Hematopoietic multipotent progenitor cell treated with erythropoietin and hydrocortisone succinate and interleukin-3 and kit ligand, for 8 days (in vitro differentiated cells): ENCODE data around the gene SSC5D.

Experiments used
- DNase-seq: peaks from one replicate; pipeline ENCODE4 v3.0.0-alpha.2; 2015

SSC5D gene

GRCh38 chr19:55474269-55475265 lies 13.7 kb upstream of the SSC5D start:
- no peak for DNase-seq

- DNase-seq = peak; percentile 97
These were observed 12.0 kb upstream of the SSC5D start, which contains the start of gene ZNF628 for GRCh38 chr19:55476100-55476775. ZNF628 (plus strand) TSS chr19:55476617; CDS start chr19:55479911, 3,294 bp downstream.

- DNase-seq = no peak
These were observed 10.3 kb upstream of the SSC5D start for GRCh38 chr19:55477905-55478304.

GRCh38 chr19:55478364-55478763 lies 9.9 kb upstream of the SSC5D start:
- DNase-seq = no peak

GRCh38 chr19:55479045-55479444 lies 9.2 kb upstream of the SSC5D start:
- DNase-seq = no peak

- DNase-seq = no peak
These were observed 8.6 kb upstream of the SSC5D start for GRCh38 chr19:55479451-55480230.

GRCh38 chr19:55481148-55481793 lies 7.0 kb upstream of the SSC5D start:
- no peak for DNase-seq

- DNase-seq = no peak
These were observed 6.5 kb upstream of the SSC5D start for GRCh38 chr19:55481794-55482155.

GRCh38 chr19:55482156-55482961 lies 5.9 kb upstream of the SSC5D start:
- no peak for DNase-seq

- DNase-seq = no peak
These were observed 5.1 kb upstream of the SSC5D start for GRCh38 chr19:55482967-55483705.

- no peak for DNase-seq
These were observed 4.3 kb upstream of the SSC5D start for GRCh38 chr19:55483706-55484592.

GRCh38 chr19:55484593-55485438 lies 3.4 kb upstream of the SSC5D start, which contains the start of gene NAT14:
NAT14 (plus strand) TSS chr19:55485188; CDS start chr19:55485709, 521 bp downstream.
- peak; percentile 62 for DNase-seq

- no peak for DNase-seq
These were observed 2.7 kb upstream of the SSC5D start for GRCh38 chr19:55485439-55486011.

GRCh38 chr19:55486043-55486970 lies 1.9 kb upstream of the SSC5D start:
- no peak for DNase-seq

- no peak for DNase-seq
These were observed 989 bp upstream of the SSC5D start for GRCh38 chr19:55486971-55487923.
